GM12873 (cell line): ENCODE measurements around the gene DIAPH1.

Source experiments
- TF ChIP-seq, protein P1 (sequence below): IDR thresholded peaks from 2 replicates; pipeline ENCODE4 v1.5.1; 2012; ENCODE audit warnings: low read depth, mild to moderate bottlenecking, moderate library complexity, low read length, control low read depth; ENCODE audit not compliant: insufficient read depth; ENCODE audit errors: missing control alignments

DIAPH1 gene

DNA sequence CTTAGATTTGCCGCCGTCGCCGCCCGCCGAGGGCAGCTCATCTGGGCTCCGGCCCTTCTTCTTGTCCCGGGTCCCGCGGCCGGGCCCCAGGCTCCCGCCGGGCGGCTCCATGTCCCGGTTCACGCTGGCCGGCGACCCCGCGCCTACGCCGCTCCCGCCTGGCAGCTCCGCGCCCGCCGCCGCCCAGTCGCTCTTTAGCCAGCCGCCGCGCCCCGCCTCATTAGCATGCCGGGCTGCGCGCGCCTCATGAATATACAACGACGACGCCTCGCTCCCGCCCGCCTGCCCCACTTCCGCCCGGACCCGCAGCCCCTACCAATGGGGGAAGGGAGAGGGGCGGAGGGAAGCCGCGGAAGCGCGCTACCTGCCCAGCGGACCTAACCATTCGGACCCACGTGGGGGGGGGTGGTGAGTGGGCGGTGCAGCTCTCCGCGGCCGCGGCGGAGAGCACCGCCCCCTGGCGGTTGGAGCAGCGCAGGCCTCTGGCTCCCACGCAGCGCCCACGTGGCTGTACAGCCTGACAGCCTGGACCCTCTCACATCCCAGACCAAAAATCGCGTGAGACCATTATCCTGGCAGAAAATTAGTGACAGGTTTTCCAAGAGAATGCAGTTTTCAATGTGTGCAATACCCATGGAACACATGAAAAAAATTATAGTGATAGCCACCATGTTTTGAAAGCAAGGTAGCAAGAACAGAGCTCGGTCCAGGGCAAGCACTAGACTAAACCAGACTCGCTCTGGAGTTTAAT, at the start of gene DIAPH1:
Gene DIAPH1 (minus strand): TSS at position 197 of the 751 bp plus-strand sequence. CDS start 86 bp downstream, at position 111.
- TF ChIP-seq, protein P1, sequence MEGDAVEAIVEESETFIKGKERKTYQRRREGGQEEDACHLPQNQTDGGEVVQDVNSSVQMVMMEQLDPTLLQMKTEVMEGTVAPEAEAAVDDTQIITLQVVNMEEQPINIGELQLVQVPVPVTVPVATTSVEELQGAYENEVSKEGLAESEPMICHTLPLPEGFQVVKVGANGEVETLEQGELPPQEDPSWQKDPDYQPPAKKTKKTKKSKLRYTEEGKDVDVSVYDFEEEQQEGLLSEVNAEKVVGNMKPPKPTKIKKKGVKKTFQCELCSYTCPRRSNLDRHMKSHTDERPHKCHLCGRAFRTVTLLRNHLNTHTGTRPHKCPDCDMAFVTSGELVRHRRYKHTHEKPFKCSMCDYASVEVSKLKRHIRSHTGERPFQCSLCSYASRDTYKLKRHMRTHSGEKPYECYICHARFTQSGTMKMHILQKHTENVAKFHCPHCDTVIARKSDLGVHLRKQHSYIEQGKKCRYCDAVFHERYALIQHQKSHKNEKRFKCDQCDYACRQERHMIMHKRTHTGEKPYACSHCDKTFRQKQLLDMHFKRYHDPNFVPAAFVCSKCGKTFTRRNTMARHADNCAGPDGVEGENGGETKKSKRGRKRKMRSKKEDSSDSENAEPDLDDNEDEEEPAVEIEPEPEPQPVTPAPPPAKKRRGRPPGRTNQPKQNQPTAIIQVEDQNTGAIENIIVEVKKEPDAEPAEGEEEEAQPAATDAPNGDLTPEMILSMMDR: peak; percentile 97

DNA sequence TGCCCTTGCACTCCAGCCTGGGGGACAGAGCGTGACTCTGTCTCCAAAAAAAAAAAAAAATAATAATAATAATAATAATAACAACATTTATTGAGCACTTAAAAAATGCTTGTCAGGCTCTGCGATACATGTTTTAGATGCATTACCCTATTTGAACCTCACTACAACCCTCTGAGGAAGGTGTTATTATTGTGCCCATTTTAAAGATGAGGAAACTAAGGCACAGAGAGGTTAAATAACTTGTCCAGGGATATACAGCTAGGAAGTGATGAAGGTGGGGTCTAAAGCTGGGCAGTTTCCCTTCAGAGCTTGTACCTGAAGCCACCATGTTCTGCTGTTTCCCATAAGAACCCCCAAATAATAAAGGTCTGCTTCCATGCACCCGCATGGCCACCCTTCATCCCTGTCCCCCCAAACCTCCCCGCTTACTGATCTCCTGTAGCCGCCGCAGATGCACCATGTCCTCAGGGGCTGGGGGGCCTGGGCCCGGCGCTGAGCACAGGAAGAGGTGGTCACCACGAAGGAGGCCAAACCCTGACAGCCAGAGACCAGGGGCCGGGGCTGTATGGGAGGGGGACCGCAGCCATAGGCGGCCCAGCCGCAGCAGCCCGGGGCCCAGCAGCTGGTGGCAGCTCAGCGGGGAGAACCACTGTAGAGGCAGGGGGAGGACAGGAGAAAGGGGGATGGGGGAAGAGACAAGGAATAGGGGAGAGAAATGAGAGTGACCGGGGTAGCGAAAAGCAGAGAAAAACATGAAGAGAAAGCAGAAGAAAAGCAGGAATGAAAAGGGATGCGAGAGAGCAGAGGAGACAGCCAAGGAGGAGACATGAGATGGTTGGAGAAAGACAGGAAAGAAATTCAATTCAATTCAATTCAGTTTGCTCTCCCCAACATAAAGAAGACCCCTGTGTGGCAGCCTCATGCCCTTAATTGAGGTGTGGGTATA, 47.5 kb upstream of the DIAPH1 start:
- TF ChIP-seq, protein P1: no peak

DNA sequence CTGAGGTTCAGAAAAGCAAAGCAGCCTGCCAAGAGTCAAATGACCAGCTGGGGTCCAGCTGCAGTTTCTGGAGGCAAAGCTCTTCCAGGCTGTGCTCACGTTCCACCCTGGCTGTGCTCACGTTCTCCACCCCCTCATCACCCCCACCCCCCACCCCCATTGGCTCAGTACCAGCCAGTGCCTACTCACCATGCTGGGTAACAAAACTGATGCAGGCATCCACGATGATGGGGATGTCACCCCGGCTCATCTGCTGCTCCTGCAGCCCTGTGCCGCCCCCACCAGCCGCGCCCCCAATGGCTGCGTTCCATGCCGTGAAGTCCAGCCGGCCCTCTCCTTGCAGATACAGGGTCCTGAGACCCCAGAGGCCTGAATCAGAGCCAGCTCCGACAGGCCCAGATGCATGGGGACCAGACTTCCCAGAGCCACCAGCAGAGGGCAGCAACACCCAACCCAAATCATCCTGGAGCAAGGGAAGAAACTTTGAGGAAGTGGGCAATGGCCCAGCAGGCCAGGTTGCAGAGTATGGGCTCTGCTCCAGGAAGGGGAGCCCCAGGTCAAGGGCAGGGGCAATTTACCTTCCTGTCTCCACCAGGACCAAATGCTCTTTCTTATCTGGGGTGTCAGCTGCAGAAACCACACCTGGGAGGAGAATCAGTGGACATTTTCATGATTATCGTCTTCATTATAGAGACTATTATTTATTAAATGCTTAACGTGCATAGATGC, 46.1 kb upstream of the DIAPH1 start:
- TF ChIP-seq, protein P1: peak; percentile 97

DNA sequence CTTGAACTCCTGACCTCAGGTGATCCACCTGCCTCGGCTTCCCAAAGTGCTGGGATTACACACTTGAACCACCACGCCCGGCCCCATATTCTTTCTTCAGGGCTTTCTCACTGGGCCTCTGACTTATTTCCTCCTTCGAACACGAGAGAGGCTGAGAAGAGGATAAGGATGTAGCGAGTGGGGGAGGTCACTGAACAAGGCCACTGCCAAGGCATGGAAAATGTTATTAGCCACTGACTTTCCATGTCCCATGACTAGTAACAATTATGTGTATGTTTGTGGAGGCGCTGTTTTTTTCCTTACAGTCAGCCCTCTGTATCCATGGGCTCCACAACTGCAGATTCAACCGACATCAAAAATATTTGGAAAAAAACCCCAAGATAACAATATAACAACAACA, 44.7 kb upstream of the DIAPH1 start:
- TF ChIP-seq, protein P1: no peak

DNA sequence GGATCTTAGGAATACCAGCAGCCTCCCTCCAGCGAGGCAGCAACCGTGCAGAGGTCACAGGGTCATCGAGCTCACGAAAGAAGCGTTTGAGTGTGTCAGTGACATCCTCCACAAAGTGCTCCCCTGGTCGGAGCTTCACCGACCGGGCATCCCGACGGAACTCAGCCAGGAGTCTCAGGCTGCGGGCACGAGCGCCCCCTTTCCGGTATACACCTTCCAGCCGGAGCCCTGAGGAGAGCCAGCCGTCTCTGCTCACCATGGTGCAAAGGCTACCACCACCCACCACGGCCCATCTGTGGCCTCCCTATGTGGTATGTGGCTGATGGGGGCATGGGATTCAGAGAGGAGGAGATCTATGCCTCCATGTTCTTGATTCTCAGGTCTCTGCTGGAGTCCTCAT, 43.2 kb upstream of the DIAPH1 start:
- TF ChIP-seq, protein P1: no peak

DNA sequence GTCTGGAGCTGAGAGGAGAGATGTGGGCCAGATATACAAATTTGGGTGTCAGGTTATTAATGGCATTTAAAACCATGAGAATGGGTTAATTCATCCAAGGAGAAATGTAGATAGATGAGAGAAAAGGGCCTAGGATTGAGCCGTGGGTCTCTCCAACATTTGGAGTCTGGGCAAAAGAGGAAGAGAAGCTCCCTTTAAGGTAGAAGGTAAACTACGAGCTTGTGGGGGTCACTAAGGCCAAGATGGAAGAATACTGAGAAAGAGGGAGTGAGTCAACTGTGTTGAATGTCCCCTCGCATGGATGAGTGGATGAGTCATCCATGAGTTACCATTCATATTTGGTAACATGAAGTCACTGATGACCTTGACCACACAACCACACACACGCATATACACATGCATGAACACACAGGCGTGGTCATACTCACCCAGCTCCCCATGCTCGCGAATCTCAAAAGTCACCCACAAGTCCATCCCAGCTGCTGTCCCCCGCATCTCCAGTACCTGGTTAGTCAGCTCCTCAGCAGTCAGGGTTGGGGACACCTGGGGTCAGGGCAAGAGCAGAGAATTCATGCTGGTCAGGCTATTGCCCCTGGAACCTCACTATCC, 39.2 kb upstream of the DIAPH1 start:
- TF ChIP-seq, protein P1: no peak
